Sciatic nerve (tissue), 2 donors: ENCODE data around the gene LDB3. TPM values are rescaled to one million over a fixed set of nuclear protein-coding genes. Genes with fewer than 3 reads are reported as not detected.
A peak's percentile ranks its signal among the peaks of the same experiment; 100 is the strongest.

Experiments
- ATAC-seq: fragments of 200-7000 bp; cut with Tn5 transposase; one replicate; pipeline ENCODE4 v1.9.1; 2020; ENCODE audit warnings: mild to moderate bottlenecking, moderate library complexity
- DNase-seq: peaks from one replicate; pipeline ENCODE4 v3.0.0-alpha.2; 2020; ENCODE audit warnings: low spot score
- intact Hi-C: fragments of 100-400 bp; cut with DNase I; formaldehyde crosslinking; loops from one replicate; pipeline ENCODE4 v1.14.2; 2022
- total RNA-seq: library from RNA; stranded (reverse); fragmentation: NEBNext Ultra II Directional; extraction: Animal tissue kit (Norgen Biotek cat#: 25700); gene quantifications from one replicate; pipeline ENCODE4 v1.2.1, GENCODE V29; 2021
- donor health status: DM: no; HTN: no; CAD: no.
- donor health status: DM: no; HTN: no; CAD: no.

LDB3 gene
- total RNA-seq, 1 donor from 2014 or later: 4.9 TPM

- DNase-seq: peak; percentile 75
- intact Hi-C loops: no loop called here
- peak; percentile 57 for ATAC-seq
These were observed 25.5 kb downstream of the LDB3 start for GRCh38 chr10:86693721-86694369.

GRCh38 chr10:86698207-86698940 lies 30.1 kb downstream of the LDB3 start:
- intact Hi-C loops: no loop called here
- DNase-seq: no peak
- ATAC-seq: no peak

GRCh38 chr10:86699125-86699524 lies 30.8 kb downstream of the LDB3 start:
- no peak for ATAC-seq
- intact Hi-C loops: no loop called here
- DNase-seq: no peak

- intact Hi-C loops: no loop called here
- DNase-seq: no peak
- ATAC-seq: no peak
These were observed 31.2 kb downstream of the LDB3 start for GRCh38 chr10:86699541-86699940.

GRCh38 chr10:86699991-86700840 lies 31.9 kb downstream of the LDB3 start:
- DNase-seq (no peak), ATAC-seq (peak; percentile 7)
- intact Hi-C loops: no loop called here

GRCh38 chr10:86700851-86701617 lies 32.7 kb downstream of the LDB3 start:
- ATAC-seq (no peak), DNase-seq (no peak)
- intact Hi-C loops: no loop called here

- no peak for ATAC-seq
These were observed 34.9 kb downstream of the LDB3 start for GRCh38 chr10:86703176-86703575.

GRCh38 chr10:86705139-86705538 lies 36.8 kb downstream of the LDB3 start:
- DNase-seq (no peak), ATAC-seq (no peak)
- intact Hi-C loops: no loop called here

More at GRCh38 chr10:86703176-86703575, 34.9 kb downstream of the LDB3 start:
- intact Hi-C loops: no loop called here
- no peak for DNase-seq

- ATAC-seq (no peak), DNase-seq (no peak)
- intact Hi-C loops: no loop called here
These were observed 37.6 kb downstream of the LDB3 start for GRCh38 chr10:86705905-86706304.

- DNase-seq (no peak), ATAC-seq (no peak)
- intact Hi-C loops: no loop called here
These were observed 38.1 kb downstream of the LDB3 start for GRCh38 chr10:86706401-86706841.

- intact Hi-C loops: no loop called here
- ATAC-seq (no peak), DNase-seq (no peak)
These were observed 38.7 kb downstream of the LDB3 start for GRCh38 chr10:86706977-86707376.

- ATAC-seq: no peak
- intact Hi-C loops: no loop called here
- no peak for DNase-seq
These were observed 39.2 kb downstream of the LDB3 start for GRCh38 chr10:86707505-86707904.

GRCh38 chr10:86708068-86708782 lies 39.9 kb downstream of the LDB3 start:
- no peak for ATAC-seq
- intact Hi-C loops: no loop called here
- DNase-seq: no peak

GRCh38 chr10:86708783-86709380 lies 40.6 kb downstream of the LDB3 start:
- no peak for DNase-seq
- intact Hi-C loops: no loop called here

GRCh38 chr10:86709396-86710185 lies 41.3 kb downstream of the LDB3 start:
- intact Hi-C loops: no loop called here
- no peak for DNase-seq
- no peak for ATAC-seq

More at GRCh38 chr10:86708783-86709380, 40.6 kb downstream of the LDB3 start:
- no peak for ATAC-seq

- ATAC-seq: peak; percentile 95
- peak; percentile 92 for DNase-seq
- intact Hi-C loops: no loop called here
These were observed 42.7 kb downstream of the LDB3 start for GRCh38 chr10:86710987-86711512.
